Coronary artery (tissue), 2 donors: ENCODE data around the gene HMGB3.
"Not testable (repeated sequence)": the region's sequence is repeated elsewhere in the genome, so short reads cannot be mapped to it uniquely, and the experiment has no call there.

Experiments used
- DNase-seq: peaks from one replicate; pipeline ENCODE4 v3.0.0-alpha.2; 2017; ENCODE audit warnings: low spot score
- H3K27ac ChIP-seq, 2 donors: fragments of 200-600 bp; sonication (generic); one replicate each; pipeline ENCODE4 v1.5.1; 2016 to 2019
- H3K4me3 ChIP-seq: fragments of 200-600 bp; sonication (generic); 2 replicates; pipeline ENCODE4 v1.5.1; 2016; ENCODE audit warnings: mild to moderate bottlenecking, moderate library complexity
- TF ChIP-seq, protein P1 (sequence below): fragments of 200-600 bp; sonication (generic); IDR thresholded peaks from one replicate; pipeline ENCODE4 v1.5.1; 2019; ENCODE audit warnings: antibody characterized with exemption

The HMGB3 gene

DNA sequence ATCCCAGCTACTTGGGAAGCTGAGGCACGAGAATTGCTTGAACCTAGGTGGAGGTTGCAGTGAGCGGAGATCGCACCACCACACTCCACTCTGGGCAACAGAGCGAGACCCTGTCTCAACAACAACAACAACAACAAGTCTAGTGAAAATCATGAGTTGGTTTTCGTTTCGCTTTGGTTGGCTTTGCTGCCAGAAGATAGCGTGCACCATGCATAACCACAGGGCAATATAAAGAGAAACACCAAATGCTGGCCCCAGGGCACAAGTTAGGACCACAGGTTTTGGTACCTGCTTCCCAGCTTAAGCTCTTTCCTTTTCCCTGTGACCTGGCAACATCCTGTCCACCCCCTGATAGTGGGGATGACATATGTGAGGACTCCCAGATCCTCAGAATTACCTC is 21.5 kb upstream of the HMGB3 start:
- TF ChIP-seq, protein P1, sequence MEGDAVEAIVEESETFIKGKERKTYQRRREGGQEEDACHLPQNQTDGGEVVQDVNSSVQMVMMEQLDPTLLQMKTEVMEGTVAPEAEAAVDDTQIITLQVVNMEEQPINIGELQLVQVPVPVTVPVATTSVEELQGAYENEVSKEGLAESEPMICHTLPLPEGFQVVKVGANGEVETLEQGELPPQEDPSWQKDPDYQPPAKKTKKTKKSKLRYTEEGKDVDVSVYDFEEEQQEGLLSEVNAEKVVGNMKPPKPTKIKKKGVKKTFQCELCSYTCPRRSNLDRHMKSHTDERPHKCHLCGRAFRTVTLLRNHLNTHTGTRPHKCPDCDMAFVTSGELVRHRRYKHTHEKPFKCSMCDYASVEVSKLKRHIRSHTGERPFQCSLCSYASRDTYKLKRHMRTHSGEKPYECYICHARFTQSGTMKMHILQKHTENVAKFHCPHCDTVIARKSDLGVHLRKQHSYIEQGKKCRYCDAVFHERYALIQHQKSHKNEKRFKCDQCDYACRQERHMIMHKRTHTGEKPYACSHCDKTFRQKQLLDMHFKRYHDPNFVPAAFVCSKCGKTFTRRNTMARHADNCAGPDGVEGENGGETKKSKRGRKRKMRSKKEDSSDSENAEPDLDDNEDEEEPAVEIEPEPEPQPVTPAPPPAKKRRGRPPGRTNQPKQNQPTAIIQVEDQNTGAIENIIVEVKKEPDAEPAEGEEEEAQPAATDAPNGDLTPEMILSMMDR: no peak

DNA sequence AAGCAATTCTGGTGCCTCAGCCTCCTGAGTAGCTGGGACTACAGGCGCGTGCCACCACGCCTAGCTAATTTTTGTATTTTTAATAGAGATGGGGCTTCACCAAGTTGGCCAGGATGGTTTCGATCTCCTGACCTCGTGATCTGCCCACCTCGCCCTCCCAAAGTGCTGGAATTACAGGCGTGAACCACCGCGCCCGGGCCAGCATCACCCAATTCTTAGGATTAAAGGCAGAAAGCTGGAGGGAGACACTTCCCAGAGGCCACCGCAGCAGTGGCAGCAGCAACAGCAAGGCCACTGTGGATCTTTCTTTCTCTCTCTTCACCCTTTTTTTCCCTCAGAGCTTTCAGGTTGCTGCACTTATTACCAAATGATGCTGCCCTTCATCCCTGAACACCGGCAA is 18.7 kb upstream of the HMGB3 start:
- not testable (repeated sequence) for H3K4me3 ChIP-seq, DNase-seq, H3K27ac ChIP-seq

More for the DNA sequence above, 21.5 kb upstream of the HMGB3 start:
- Histone ChIP-seq H3K4me3 (no peak overlapping the region), H3K27ac (no peak overlapping the region)
- DNase-seq: no peak

DNA sequence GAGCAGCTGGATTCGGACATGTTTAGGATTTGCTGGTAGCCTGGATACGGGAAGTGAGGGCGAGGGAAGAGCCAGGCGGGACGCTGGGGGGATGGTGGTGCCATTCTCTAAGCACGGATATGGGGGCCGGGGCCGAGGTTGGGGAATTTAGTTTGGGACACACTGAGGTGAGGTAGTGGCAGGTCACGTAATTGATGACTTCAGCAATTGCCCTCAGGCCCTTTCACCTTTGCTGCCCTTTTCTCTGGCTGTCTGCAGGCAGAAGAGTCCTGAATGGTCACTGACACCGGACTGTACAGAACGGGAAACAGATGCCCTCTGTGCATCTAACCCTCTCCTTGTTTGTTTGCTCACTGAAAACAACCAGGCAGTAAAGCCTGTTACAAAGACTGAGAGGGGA is 16.9 kb upstream of the HMGB3 start:
- Histone ChIP-seq H3K4me3 (no peak overlapping the region), H3K27ac (no peak overlapping the region)
- TF ChIP-seq, protein P1: no peak
- no peak for DNase-seq

DNA sequence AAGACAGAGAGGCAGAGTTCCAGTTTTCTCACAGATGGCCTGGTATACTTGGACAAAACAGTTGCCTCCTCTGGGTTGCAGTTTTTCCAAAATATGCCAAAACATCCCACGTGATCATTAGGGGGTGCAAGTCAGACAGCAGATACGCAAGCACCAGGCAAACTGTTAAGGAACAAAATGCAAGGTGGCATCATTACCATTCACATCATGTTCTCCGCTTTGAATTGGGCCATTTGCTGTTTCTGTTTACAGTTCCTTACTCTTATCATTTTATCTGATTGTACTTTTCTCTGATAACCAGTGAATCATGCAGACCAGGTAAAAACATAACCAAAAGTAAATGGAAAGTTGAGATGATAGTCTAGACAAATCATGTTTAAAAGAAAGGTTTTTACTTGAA is 16.4 kb upstream of the HMGB3 start:
- no peak for DNase-seq
- TF ChIP-seq, protein P1: no peak
- Histone ChIP-seq H3K27ac (no peak overlapping the region), H3K4me3 (no peak overlapping the region)

DNA sequence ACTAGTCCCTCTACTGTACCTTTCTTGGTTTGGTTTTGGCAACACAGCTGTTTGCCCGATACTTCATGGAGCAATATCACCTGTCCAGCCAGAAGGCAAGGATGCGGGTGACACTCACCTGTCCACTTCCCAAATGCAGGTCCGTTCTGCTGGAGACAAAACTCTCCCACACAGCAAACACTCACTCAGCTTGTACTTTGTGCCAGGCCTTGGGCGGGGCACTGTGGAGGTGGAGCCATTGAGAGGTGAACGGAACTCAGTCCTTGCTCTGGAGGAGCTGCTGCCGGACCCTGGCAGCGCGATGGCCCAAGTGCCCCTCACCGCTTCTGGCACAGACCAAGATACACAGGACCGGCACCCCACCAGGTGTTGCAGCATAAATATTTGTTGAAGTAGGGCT is 15.3 kb upstream of the HMGB3 start:
- DNase-seq: no peak
- Histone ChIP-seq H3K4me3 (no peak overlapping the region), H3K27ac (no peak overlapping the region)
- TF ChIP-seq, protein P1: no peak

DNA sequence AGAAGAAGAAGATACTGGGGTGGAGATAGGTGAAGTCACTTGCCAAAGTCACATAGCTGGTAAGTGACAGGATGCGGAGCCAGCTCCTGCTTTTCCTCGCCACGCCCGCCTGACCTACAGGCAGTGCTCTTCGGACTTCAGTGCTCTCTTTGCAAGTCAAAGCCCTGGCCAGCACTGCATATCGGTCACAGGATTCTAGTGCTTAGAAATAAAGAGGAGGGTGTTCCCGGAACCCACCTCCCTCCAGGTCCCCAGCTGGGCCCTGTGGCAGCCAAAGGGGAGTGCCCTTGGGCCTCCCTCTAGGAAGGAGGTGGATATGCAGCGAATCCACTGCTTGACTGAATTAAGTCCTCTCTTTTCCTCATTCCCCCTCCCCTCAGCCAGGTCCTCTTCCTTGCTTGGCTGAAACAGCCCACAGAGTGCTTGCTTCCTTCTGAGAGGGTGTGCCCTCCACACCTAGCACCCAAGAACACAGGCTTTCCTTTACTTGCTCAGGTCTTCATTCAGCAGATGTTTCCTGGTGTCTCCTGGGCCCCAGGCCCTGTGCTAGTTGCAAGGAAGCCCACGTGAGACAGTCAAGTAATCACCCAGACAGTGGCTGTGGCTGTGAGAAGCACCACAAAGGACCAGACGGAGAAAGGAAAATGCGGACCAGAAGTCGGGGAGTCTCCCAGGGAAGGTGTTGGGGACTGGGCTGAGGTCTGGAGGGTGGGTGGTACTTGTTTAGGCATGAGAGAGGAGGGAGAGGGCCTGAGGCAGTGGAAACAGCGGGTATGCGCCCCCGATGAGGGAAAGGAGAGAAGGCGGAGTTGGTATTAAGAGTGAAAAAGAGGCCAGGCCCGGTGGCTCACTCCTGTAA is 14.0 kb upstream of the HMGB3 start:
- DNase-seq: no peak
- no peak overlapping the region for H3K27ac ChIP-seq
- H3K4me3 ChIP-seq: no peak overlapping the region
- TF ChIP-seq, protein P1: no peak

DNA sequence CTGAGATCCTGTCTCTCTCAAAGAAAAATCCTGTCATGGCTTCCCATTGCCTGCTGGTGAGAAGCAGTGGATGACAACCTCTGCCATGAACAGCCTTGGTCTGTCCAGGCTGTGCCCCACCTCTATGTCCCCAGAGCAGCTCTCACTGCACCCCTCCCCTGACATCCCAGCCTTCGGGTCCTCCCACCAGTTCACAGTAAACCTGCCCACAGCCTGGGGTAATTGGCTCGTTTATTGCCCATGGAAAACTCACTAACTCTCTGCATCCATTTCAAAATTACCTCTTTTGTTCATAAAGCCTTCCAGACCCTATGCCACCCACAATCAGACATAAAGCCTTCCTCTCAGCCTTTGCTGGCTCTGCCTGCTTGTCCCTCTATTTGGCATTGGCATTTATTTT is 10.7 kb upstream of the HMGB3 start:
- TF ChIP-seq, protein P1: no peak
- Histone ChIP-seq H3K4me3 (no peak overlapping the region), H3K27ac (no peak overlapping the region)
- DNase-seq: no peak
